ENCODE results near the gene KCNIP4. TPM values are rescaled to one million over a fixed set of nuclear protein-coding genes. Genes with fewer than 3 reads are reported as not detected.

The KCNIP4 gene
- total RNA-seq, 1 donor from 2014 or later, result 8.7 TPM

GRCh38 chr4:21901281-21901680, 47.3 kb downstream of the KCNIP4 start:
- DNase-seq (ENCODE audit: low read depth), result peak; percentile 16

GRCh38 chr4:21900211-21900610, 48.4 kb downstream of the KCNIP4 start:
- no peak for DNase-seq (ENCODE audit: low read depth)

GRCh38 chr4:21898101-21898500, 50.5 kb downstream of the KCNIP4 start:
- DNase-seq (ENCODE audit: low read depth), result no peak

DNA sequence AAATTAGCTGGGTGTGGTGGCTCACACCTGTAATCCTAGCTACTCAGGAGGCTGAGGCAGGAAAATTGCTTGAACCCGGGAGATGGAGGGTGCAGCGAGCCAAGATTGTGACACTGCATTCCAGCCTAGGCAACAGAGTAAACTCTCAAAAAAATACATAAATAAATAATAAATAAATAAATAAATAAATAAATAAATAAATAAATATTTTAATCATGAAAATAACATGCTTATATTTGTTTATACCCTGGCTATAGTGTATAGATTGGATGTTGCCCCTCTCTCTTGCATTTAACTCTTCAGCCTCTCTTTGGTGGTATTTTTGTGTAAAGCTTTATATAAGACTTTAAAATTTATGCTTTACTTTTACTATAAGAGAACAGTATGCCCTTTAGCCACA, 51.8 kb downstream of the KCNIP4 start:
- no peak for DNase-seq (ENCODE audit: low read depth)

DNA sequence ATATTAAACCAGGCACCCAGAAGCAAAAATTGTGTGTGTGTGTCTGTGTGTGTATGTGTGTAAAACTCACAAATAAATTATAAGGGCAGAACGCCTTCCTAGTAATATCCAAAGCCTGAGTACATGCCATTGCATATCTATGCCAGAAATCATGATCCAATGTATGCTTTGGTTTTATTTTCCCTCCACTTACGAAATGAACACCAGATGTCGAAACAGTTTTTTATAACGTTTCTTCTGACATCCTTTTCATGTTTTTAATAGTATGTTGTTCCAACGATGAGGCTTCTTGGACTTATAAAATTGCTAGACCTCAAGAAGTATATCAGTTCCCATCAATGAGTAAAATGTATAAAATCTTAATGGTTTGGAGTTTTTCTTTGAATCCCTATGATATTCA, 55.4 kb downstream of the KCNIP4 start:
- DNase-seq (ENCODE audit: low read depth), result no peak

DNA sequence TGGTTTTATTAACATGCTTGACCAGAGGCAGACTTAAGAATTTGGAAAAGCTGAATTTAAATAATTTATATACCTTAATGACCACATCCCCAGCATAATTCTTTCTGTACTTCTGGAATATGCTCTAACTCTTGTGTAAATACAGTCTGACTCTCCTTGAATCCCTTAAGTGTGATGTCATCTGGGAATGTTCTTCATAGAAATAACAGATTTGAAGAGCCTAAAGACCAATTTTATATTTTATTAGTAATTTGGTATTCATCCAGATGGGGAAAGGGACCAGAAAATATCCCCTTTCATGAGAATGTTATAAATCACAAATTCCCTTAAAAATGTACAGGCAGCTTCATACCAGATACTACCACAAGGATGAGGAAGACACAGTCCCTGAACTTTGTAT, 58.3 kb downstream of the KCNIP4 start:
- DNase-seq (ENCODE audit: low read depth), result no peak

- DNase-seq (ENCODE audit: low read depth), result peak; percentile 98
These were observed 60.2 kb downstream of the KCNIP4 start for GRCh38 chr4:21888195-21888976.

GRCh38 chr4:21887481-21887880, 61.1 kb downstream of the KCNIP4 start:
- DNase-seq (ENCODE audit: low read depth), result peak; percentile 17

DNA sequence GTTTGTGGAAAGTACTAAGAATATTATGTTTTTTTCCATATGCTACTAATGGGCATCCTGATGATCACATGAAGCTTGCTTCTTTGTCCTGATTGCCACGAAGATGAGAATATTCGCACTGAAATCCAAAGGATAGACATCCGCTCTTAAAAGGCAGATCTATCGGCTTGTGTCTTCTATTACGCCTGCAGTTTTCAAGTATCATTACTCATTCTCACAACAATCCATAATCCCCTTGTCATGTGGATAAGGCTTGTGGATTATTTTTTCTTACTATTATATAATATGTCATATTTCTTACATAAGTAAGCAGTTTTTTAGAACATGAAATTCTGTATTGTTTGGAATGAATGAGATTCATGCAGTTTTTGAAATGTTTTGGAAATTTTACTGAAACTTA, 62.8 kb downstream of the KCNIP4 start:
- DNase-seq (ENCODE audit: low read depth), result no peak

GRCh38 chr4:21885241-21885640, 63.3 kb downstream of the KCNIP4 start:
- DNase-seq (ENCODE audit: low read depth), result no peak

GRCh38 chr4:21884615-21885014, 64.0 kb downstream of the KCNIP4 start:
- no peak for DNase-seq (ENCODE audit: low read depth)

GRCh38 chr4:21882051-21882839, 66.3 kb downstream of the KCNIP4 start:
- peak; percentile 19 for DNase-seq (ENCODE audit: low read depth)

- DNase-seq (ENCODE audit: low read depth), result peak; percentile 57
These were observed 69.4 kb downstream of the KCNIP4 start for GRCh38 chr4:21879187-21879586.

DNA sequence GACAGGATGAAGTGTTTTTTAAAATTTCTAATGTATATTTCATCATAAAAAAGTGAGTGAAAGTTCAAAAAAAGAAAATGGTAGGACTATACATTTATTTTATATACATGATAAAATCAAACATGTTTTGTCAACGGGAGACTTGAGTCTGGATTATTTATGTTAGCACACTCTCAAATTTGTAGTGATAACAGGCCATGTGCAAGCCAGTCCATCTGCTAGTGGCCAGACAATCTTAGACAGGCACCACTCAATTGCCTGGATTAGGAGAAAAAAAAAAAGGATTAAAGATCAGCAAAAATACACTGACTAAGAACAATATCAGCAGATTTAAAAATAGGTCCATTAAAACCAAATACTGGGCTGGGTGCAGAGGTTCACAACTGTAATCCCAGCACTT, 71.9 kb downstream of the KCNIP4 start:
- no peak for DNase-seq (ENCODE audit: low read depth)

DNA sequence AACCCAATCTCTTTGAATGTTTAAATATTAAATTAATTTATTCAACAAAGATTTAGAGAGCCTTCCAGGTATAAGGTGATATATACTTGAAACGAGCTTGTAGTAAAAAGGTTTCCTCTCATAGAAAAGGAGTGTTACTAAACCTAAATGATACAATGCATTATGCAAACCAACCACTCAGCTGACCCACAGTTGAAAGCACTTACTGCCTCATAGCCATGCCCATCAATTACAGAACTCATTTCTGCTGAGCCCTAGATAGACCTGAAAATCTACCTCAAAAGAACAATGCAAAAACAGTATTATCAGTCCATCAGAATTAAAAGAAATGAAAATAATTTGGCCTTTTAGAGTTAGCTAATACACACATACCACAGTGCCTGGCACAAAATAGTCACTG, 75.4 kb downstream of the KCNIP4 start:
- no peak for DNase-seq (ENCODE audit: low read depth)

GRCh38 chr4:21872101-21872500, 76.5 kb downstream of the KCNIP4 start:
- no peak for DNase-seq (ENCODE audit: low read depth)

GRCh38 chr4:21869978-21870745, 78.4 kb downstream of the KCNIP4 start:
- DNase-seq (ENCODE audit: low read depth), result no peak

DNA sequence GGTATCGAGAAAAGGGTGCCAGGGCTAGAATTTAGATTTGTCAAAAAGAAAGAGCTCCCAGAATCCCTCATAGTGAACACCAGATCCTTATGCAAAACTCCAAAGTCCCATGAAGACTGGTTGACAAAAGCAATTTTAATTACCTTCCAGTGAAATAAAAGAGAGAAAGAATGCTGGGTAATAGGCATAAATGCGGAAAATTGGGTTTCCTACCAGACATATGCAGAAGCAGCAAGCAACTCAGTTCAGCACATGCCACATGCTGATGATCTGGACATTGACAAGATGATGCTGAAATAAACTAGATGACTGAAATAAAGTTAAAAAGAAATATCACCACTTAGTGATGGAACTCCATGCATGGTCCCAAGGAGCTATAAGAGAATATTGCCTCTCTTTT, 83.9 kb downstream of the KCNIP4 start:
- DNase-seq (ENCODE audit: low read depth), result no peak

GRCh38 chr4:21862917-21863316, 85.7 kb downstream of the KCNIP4 start:
- no peak for DNase-seq (ENCODE audit: low read depth)

DNA sequence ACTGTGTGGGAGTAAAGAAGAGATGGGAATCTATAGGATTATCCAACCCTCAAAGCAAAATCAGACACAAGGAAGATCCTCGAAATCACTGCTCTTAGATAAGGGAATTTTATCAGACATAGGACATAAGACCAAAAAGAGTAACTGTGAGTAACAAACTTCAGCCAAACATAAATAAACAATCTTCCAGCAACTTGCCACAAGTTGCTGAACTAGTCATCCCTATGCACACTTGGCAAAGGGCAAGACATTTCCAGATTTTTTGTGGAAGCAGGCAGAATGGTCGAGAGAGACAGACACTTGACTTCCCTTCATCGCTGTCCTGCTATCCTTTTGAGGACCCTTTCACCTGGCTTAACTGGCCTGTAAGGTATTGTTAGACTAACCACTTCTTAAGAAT, 89.6 kb downstream of the KCNIP4 start:
- DNase-seq (ENCODE audit: low read depth), result no peak

- no peak for DNase-seq (ENCODE audit: low read depth)
These were observed 91.8 kb downstream of the KCNIP4 start for GRCh38 chr4:21856754-21857153.

DNA sequence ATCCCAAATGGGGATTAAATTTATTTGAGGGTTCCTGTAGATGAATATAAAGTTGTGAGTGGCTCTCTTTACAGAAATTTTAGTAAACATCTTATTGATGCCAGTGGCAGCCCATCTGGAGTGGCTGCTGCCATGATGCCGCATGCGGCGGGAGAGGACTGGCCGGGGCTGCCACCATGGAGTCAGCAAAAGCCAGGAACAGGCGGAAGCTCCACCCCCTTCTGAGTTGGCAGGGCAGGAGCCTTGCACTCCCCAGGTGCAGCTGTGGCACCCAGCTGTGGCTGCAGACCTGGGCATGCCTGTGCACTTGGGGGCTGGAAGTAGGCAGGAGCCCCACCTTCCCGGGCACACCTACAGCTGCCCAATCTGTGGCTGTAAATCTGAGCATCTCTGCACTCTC, 92.3 kb downstream of the KCNIP4 start:
- DNase-seq (ENCODE audit: low read depth), result no peak

DNA sequence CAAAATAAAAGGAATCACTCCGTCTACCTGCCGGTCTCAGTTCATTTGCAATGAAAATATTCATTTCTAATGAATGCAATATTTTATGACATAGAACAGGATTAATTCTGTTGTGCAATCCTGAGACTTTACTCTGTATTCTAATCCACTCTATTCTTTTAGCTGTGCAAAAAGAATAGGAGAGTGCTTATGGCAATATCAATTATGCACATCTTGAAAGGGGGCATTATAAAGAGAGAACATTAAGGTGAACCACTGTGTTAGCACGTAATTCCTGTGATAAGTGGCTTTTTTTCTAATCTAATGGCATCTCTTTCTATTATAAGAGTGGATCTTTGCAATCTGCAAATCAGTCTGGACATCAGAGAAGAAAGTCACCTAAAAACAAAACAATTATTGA, 99.5 kb downstream of the KCNIP4 start:
- no peak for DNase-seq (ENCODE audit: low read depth)
